H9 (cell line): Measurements from ENCODE around the gene TRAK2. TPM values are rescaled to one million over a fixed set of nuclear protein-coding genes. Genes with fewer than 3 reads are reported as not detected.
"Not testable (repeated sequence)": the region's sequence is repeated elsewhere in the genome, so short reads cannot be mapped to it uniquely, and the experiment has no call there.

Experiments used
- DNase-seq: peaks from one replicate; pipeline ENCODE4 v3.0.0-alpha.2; 2017
- H2AFZ ChIP-seq: one replicate; pipeline ENCODE4 v1.6.1; 2013; ENCODE audit warnings: mild to moderate bottlenecking, low read length, control low read depth, moderate library complexity
- H2AK5ac ChIP-seq: 2 replicates; pipeline ENCODE4 v1.6.1; 2013; ENCODE audit warnings: low read length, control low read depth, mixed read lengths; ENCODE audit not compliant: insufficient read length
- H2BK120ac ChIP-seq: one replicate; pipeline ENCODE4 v1.6.1; 2013; ENCODE audit warnings: low read depth, mild to moderate bottlenecking, low read length, control low read depth, inconsistent platforms; ENCODE audit not compliant: poor library complexity, severe bottlenecking
- H2BK12ac ChIP-seq: 2 replicates; pipeline ENCODE4 v1.6.1; 2013; ENCODE audit warnings: low read length, control low read depth, mixed read lengths, low read depth; ENCODE audit not compliant: insufficient read length
- H2BK15ac ChIP-seq: 2 replicates; pipeline ENCODE4 v1.6.1; 2013; ENCODE audit warnings: low read depth, low read length, control low read depth
- H2BK20ac ChIP-seq: one replicate; pipeline ENCODE4 v1.6.1; 2013; ENCODE audit warnings: low read depth, mild to moderate bottlenecking, low read length, control low read depth, inconsistent platforms; ENCODE audit not compliant: poor library complexity, severe bottlenecking
- H2BK5ac ChIP-seq: 2 replicates; pipeline ENCODE4 v1.6.1; 2013; ENCODE audit warnings: low read length, control low read depth, mixed read lengths; ENCODE audit not compliant: insufficient read length
- H3K14ac ChIP-seq: 2 replicates; pipeline ENCODE4 v1.6.1; 2013; ENCODE audit warnings: low read length, control low read depth; ENCODE audit not compliant: insufficient read depth
- H3K18ac ChIP-seq: 2 replicates; pipeline ENCODE4 v1.6.1; 2013; ENCODE audit warnings: low read depth, mild to moderate bottlenecking, mixed read lengths, low read length, control low read depth; ENCODE audit not compliant: insufficient read length
- H3K23ac ChIP-seq: 2 replicates; pipeline ENCODE4 v1.6.1; 2013; ENCODE audit warnings: low read length, control low read depth, mixed read lengths, low read depth; ENCODE audit not compliant: insufficient read length
- H3K23me2 ChIP-seq: 2 replicates; pipeline ENCODE4 v1.6.1; 2013; ENCODE audit warnings: low read depth, mild to moderate bottlenecking, mixed read lengths, low read length, control low read depth; ENCODE audit not compliant: insufficient read length, poor library complexity, severe bottlenecking
- H3K27ac ChIP-seq: 2 replicates; pipeline ENCODE4 v1.5.1; 2013; ENCODE audit warnings: low read length, control low read depth, mixed read lengths, low read depth; ENCODE audit not compliant: insufficient read length
- H3K27me3 ChIP-seq: 2 replicates; pipeline ENCODE4 v1.6.1; 2013; ENCODE audit warnings: low read length, control low read depth, inconsistent platforms; ENCODE audit not compliant: insufficient read depth
- H3K4ac ChIP-seq: 2 replicates; pipeline ENCODE4 v1.6.1; 2013; ENCODE audit warnings: low read depth, mild to moderate bottlenecking, control low read depth, inconsistent platforms, low read length, moderate library complexity
- H3K4me1 ChIP-seq: 2 replicates; pipeline ENCODE4 v1.6.1; 2013; ENCODE audit warnings: low read length, control low read depth, inconsistent platforms; ENCODE audit not compliant: insufficient read depth
- H3K4me2 ChIP-seq: 2 replicates; pipeline ENCODE4 v1.6.1; 2013; ENCODE audit warnings: low read length, control low read depth, mixed read lengths; ENCODE audit not compliant: insufficient read length, insufficient read depth
- H3K56ac ChIP-seq: 2 replicates; pipeline ENCODE4 v1.6.1; 2013; ENCODE audit warnings: low read depth, mild to moderate bottlenecking, mixed read lengths, low read length, control low read depth; ENCODE audit not compliant: insufficient read length
- H3K79me1 ChIP-seq: 2 replicates; pipeline ENCODE4 v1.6.1; 2013; ENCODE audit warnings: low read depth, mild to moderate bottlenecking, moderate library complexity, low read length, control low read depth, inconsistent platforms; ENCODE audit not compliant: insufficient read depth, poor library complexity, severe bottlenecking
- H3K79me2 ChIP-seq: 2 replicates; pipeline ENCODE4 v1.6.1; 2013; ENCODE audit warnings: low read length, control low read depth, inconsistent platforms; ENCODE audit not compliant: insufficient read depth
- H3K9ac ChIP-seq: 2 replicates; pipeline ENCODE4 v1.6.1; 2013; ENCODE audit warnings: low read length, control low read depth, mixed read lengths; ENCODE audit not compliant: insufficient read length; ENCODE audit errors: extremely low read depth
- H3K9me3 ChIP-seq: one replicate; pipeline ENCODE4 v1.6.1; 2013; ENCODE audit warnings: low read depth, low read length, inconsistent platforms; ENCODE audit not compliant: control insufficient read depth
- H3T11ph ChIP-seq: one replicate; pipeline ENCODE4 v1.6.1; 2013; ENCODE audit warnings: mild to moderate bottlenecking, low read length, control low read depth, inconsistent platforms
- H4K20me1 ChIP-seq: one replicate; pipeline ENCODE4 v1.6.1; 2013; ENCODE audit not compliant: control insufficient read depth, insufficient read length, insufficient read depth
- H4K5ac ChIP-seq: 2 replicates; pipeline ENCODE4 v1.6.1; 2013; ENCODE audit warnings: low read depth, mild to moderate bottlenecking, mixed read lengths, low read length, control low read depth; ENCODE audit not compliant: insufficient read length
- H4K8ac ChIP-seq: replicated peaks from 2 replicates; pipeline ENCODE4 v1.6.1; 2013; ENCODE audit warnings: low read length, control low read depth, mixed read lengths, low read depth; ENCODE audit not compliant: insufficient read length
- H4K91ac ChIP-seq: 2 replicates; pipeline ENCODE4 v1.6.1; 2013; ENCODE audit warnings: low read depth, mild to moderate bottlenecking, moderate library complexity, mixed read lengths, low read length, control low read depth; ENCODE audit not compliant: insufficient read length
- H3K27ac Mint-ChIP-seq, 3 experiments: 2 replicates in 2 of 3; 3 replicates in 1 of 3; pipeline ENCODE4 v1.8.0; 2020 to 2021; ENCODE audit warnings: mixed read lengths in 3 of 3, mild to moderate bottlenecking in 1 of 3, moderate library complexity in 1 of 3
- H3K27me3 Mint-ChIP-seq: 2 replicates; pipeline ENCODE4 v1.8.0; 2021; ENCODE audit warnings: low read depth, mild to moderate bottlenecking, moderate library complexity, mixed read lengths
- H3K36me3 Mint-ChIP-seq, 3 experiments: 2 replicates in 2 of 3; 3 replicates in 1 of 3; pipeline ENCODE4 v1.8.0; 2020 to 2021; ENCODE audit warnings: low read depth in 3 of 3, mixed read lengths in 3 of 3; ENCODE audit not compliant: insufficient read depth in 1 of 3
- H3K4me1 Mint-ChIP-seq, 2 experiments: 2 replicates each; pipeline ENCODE4 v1.8.0; 2020; ENCODE audit warnings: mixed read lengths in 2 of 2
- H3K4me3 Mint-ChIP-seq, 2 experiments: 2 replicates in 1 of 2; 3 replicates in 1 of 2; pipeline ENCODE4 v1.8.0; 2020 to 2021; ENCODE audit warnings: mild to moderate bottlenecking in 2 of 2, mixed read lengths in 2 of 2, moderate library complexity in 1 of 2
- H3K9me3 Mint-ChIP-seq, 2 experiments: 2 replicates in 1 of 2; 3 replicates in 1 of 2; pipeline ENCODE4 v1.8.0; 2020; ENCODE audit warnings: mild to moderate bottlenecking in 2 of 2, mixed read lengths in 2 of 2, moderate library complexity in 1 of 2
- CTCF ChIP-seq: fragments of 200-600 bp; sonication (generic); conservative IDR thresholded peaks from 3 replicates; pipeline ENCODE4 v1.8.0; 2021; ENCODE audit warnings: antibody characterized with exemption, mild to moderate bottlenecking
- WGBS: extraction: QIAGEN DNeasy Blood & Tissue Kit; methylation state at CpG from one replicate; pipeline ENCODE4 v1.1.7; 2013; ENCODE audit warnings: missing lambda C conversion rate, low lambda C conversion rate, mixed read lengths; ENCODE audit not compliant: insufficient read length; ENCODE audit errors: extremely low coverage; 5-methylcytosine and 5-hydroxymethylcytosine counted together
- total RNA-seq: library from RNA; stranded (reverse); gene quantifications from 2 replicates; pipeline ENCODE4 v1.2.1, GENCODE V29; 2021

Gene TRAK2
- total RNA-seq, 1 experiment from 2014 or later, result 14.2 TPM

DNA sequence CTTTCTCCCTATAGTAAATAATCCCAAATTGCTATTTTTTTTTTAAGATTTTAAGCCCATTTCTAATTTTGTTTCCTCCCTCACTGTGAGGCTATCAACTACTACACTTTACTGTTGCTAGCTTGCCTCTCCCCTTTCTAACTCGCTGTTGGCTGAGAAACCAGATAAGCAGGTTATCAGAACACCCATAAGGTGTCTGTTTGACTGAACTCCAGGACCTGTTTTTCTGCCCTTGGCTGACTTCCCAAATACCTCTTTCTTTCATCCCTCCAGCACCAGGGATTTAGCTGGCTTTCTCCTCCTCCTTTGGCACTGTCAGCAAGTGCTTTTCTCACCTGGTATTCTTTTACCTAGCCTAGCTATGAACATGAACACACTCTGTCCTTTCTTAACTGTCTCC, 11.1 kb downstream of the TRAK2 start:
- Histone ChIP-seq H2BK5ac (no peak overlapping the region), H2BK120ac (no peak overlapping the region), H3K79me1 (no peaks in the 10 kb centered on the region), H4K91ac (no peak overlapping the region), H3T11ph (no peak overlapping the region), H3K56ac (no peak overlapping the region), H3K18ac (no peak overlapping the region), H3K4me2 (no peak overlapping the region), H3K27me3 (no peaks in the 10 kb centered on the region), H3K9me3 (no peaks in the 10 kb centered on the region), H2BK12ac (no peak overlapping the region), H4K8ac (no peak overlapping the region), H3K9ac (no peak overlapping the region), H2AFZ (no peak overlapping the region), H3K27ac (no peak overlapping the region), H3K23ac (no peak overlapping the region), H2BK15ac (no peak overlapping the region), H3K23me2 (no peaks in the 10 kb centered on the region), H3K4me1 (no peaks in the 10 kb centered on the region), H2AK5ac (no peak overlapping the region), H3K14ac (no peak overlapping the region), H4K5ac (no peak overlapping the region), H2BK20ac (no peak overlapping the region), H4K20me1 (no peaks in the 10 kb centered on the region), H3K79me2 (peaks cover 1% of the 10 kb centered on the region; the same call in 1 of the 2 replicates), H3K4ac (no peak overlapping the region)
- no CpG with 5 or more reads among the region's 1 CpG for WGBS
- H3K9me3 Mint-ChIP-seq, result no peaks in the 10 kb centered on the region
- no peak for TF ChIP-seq CTCF
- H3K27ac Mint-ChIP-seq, result peak overlapping the region in 2 of 3 experiments; percentile 4 to 11; a peak in 1 of 7 replicates
- peaks cover 6 to 8% of the 10 kb centered on the region in 2 experiments; a peak in 3 of 4 replicates for H3K4me1 Mint-ChIP-seq
- no peak overlapping the region for H3K4me3 Mint-ChIP-seq
- no peak for DNase-seq
- no peaks in the 10 kb centered on the region for H3K36me3 Mint-ChIP-seq
- H3K27me3 Mint-ChIP-seq, result no peaks in the 10 kb centered on the region

DNA sequence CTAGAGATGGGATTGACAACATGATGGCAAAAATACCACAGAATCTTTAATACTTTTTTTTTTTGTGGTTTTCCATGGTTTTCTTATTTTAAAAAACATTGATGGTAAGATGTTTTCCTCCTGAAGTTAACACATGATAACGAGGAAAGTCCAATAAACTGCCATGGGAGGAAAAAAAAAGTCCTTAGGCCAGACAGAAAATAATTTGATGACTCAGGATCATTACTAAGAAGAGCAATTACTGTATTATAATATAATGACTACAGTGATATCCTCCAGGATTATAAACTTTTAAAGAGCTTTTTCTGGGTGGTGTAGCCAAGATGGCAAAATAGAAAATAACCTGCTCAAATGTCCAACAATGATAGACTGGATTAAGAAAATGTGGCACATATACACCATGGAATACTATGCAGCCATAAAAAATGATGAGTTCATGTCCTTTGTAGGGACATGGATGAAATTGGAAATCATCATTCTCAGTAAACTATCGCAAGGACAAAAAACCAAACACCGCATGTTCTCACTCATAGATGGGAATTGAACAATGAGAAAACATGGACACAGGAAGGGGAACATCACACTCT, 11.8 kb downstream of the TRAK2 start:
- DNase-seq, H3K4me1 Mint-ChIP-seq, H3K27me3 ChIP-seq, H3K4me1 ChIP-seq, H3K9me3 Mint-ChIP-seq, H4K5ac ChIP-seq, H2BK120ac ChIP-seq, H3K4me2 ChIP-seq, H2BK5ac ChIP-seq, H4K91ac ChIP-seq, H4K8ac ChIP-seq, H3K4ac ChIP-seq, H3K27ac ChIP-seq, H3K36me3 Mint-ChIP-seq, H2AK5ac ChIP-seq, H3K79me1 ChIP-seq, H3K14ac ChIP-seq, H3K23ac ChIP-seq, H3K23me2 ChIP-seq, H2BK20ac ChIP-seq, H3K27ac Mint-ChIP-seq, H3K18ac ChIP-seq, H4K20me1 ChIP-seq, H3K27me3 Mint-ChIP-seq, H3K79me2 ChIP-seq, H2BK12ac ChIP-seq, H3K9ac ChIP-seq, H3K4me3 Mint-ChIP-seq, H2BK15ac ChIP-seq, H3K9me3 ChIP-seq, H2AFZ ChIP-seq, H3K56ac ChIP-seq, H3T11ph ChIP-seq: not testable (repeated sequence)
- WGBS, result no CpG with 5 or more reads among the region's 3 CpGs
